ENCODE data around the gene NUTF2.
"Not testable (repeated sequence)": the region's sequence is repeated elsewhere in the genome, so short reads cannot be mapped to it uniquely, and the experiment has no call there.

The NUTF2 gene

GRCh38 chr16:67885976-67886375, 39.2 kb downstream of the NUTF2 start:
- DNase-seq, result no peak

- DNase-seq, result no peak
Measured at GRCh38 chr16:67886387-67886786, 39.7 kb downstream of the NUTF2 start.

GRCh38 chr16:67888331-67888730, 41.6 kb downstream of the NUTF2 start:
- no peak for DNase-seq

GRCh38 chr16:67892375-67892774, 45.6 kb downstream of the NUTF2 start:
- DNase-seq, result no peak

GRCh38 chr16:67892899-67893742, 46.4 kb downstream of the NUTF2 start, which contains the start of gene PSKH1:
Gene PSKH1, plus strand, starts transcription at chr16:67893254. Its CDS starts 15,496 bp downstream, at chr16:67908750.
- peak; percentile 97 to 98 for DNase-seq

GRCh38 chr16:67893743-67894399, 47.1 kb downstream of the NUTF2 start:
- DNase-seq, result peak in 1 of 2 donors; percentile 44

GRCh38 chr16:67897231-67897630, 50.5 kb downstream of the NUTF2 start:
- no peak for DNase-seq

- DNase-seq, result no peak
Measured at GRCh38 chr16:67901734-67902133, 55.0 kb downstream of the NUTF2 start.

GRCh38 chr16:67902831-67903230, 56.1 kb downstream of the NUTF2 start:
- DNase-seq, result no peak

GRCh38 chr16:67907397-67908180, 60.9 kb downstream of the NUTF2 start:
- DNase-seq, result no peak

GRCh38 chr16:67909056-67909742, 62.5 kb downstream of the NUTF2 start:
- DNase-seq, result no peak

- DNase-seq, result no peak
Measured at GRCh38 chr16:67910158-67910557, 63.4 kb downstream of the NUTF2 start.

- DNase-seq, result no peak
Measured at GRCh38 chr16:67914758-67915495, 68.2 kb downstream of the NUTF2 start.

- not testable (repeated sequence) for DNase-seq
Measured at GRCh38 chr16:67915496-67915769, 68.7 kb downstream of the NUTF2 start.

- no peak for DNase-seq
Measured at GRCh38 chr16:67915831-67916723, 69.3 kb downstream of the NUTF2 start.

GRCh38 chr16:67917140-67917851, 70.6 kb downstream of the NUTF2 start:
- DNase-seq, result no peak

- DNase-seq, result peak in 1 of 2 donors; percentile 25
Measured at GRCh38 chr16:67917852-67918236, 71.1 kb downstream of the NUTF2 start.

GRCh38 chr16:67919622-67920221, 73.0 kb downstream of the NUTF2 start:
- DNase-seq, result peak in 1 of 2 donors; percentile 7
